H1 (cell line): ENCODE measurements around the gene ATP11A. TPM values are rescaled to one million over a fixed set of nuclear protein-coding genes. Genes with fewer than 3 reads are reported as not detected.

Source experiments
- CTCF ChIA-PET: fragments of 300-600 bp; sonication (Branson Sonifier 250); formaldehyde crosslinking; loops from one replicate; lab custom pipeline; 2021; ENCODE audit not compliant: partially characterized antibody; lab: Charles Lee
- POLR2A ChIA-PET: fragments of 300-600 bp; sonication (Branson Sonifier 250); formaldehyde crosslinking; loops from one replicate; lab custom pipeline; 2021; ENCODE audit warnings: inconsistent platforms; ENCODE audit not compliant: partially characterized antibody; lab: Charles Lee
- DNase-seq, 2 experiments: peaks; one replicate each; pipeline versions ENCODE4 v3.0.0 to v3.0.0-alpha.2; 2010 to 2022; ENCODE audit warnings: low spot score in 2 of 2, low read depth in 1 of 2, mixed read lengths in 1 of 2
- FAIRE-seq: peaks from 2 replicates; lab custom pipeline; 2011; peaks lifted over from hg19 to GRCh38; lab: Jason Lieb, UNC
- H2AFZ ChIP-seq: 2 replicates; pipeline ENCODE4 v1.8.1; 2012; ENCODE audit warnings: low read length, inconsistent platforms
- H2AK5ac ChIP-seq: 2 replicates; pipeline ENCODE4 v1.6.1; 2013; ENCODE audit warnings: low read depth, low read length
- H2BK120ac ChIP-seq: replicated peaks from 2 replicates; pipeline ENCODE3; 2013; ENCODE audit warnings: low read depth, low read length, inconsistent platforms
- H2BK12ac ChIP-seq: 2 replicates; pipeline ENCODE4 v1.6.1; 2013; ENCODE audit warnings: low read depth, low read length
- H2BK15ac ChIP-seq: 2 replicates; pipeline ENCODE4 v1.6.1; 2013; ENCODE audit warnings: low read length
- H2BK20ac ChIP-seq: 2 replicates; pipeline ENCODE4 v1.6.1; 2013; ENCODE audit warnings: low read length
- H2BK5ac ChIP-seq: 2 replicates; pipeline ENCODE4 v1.6.1; 2013; ENCODE audit warnings: low read depth, low read length
- H3K14ac ChIP-seq: 2 replicates; pipeline ENCODE4 v1.6.1; 2013; ENCODE audit warnings: inconsistent platforms; ENCODE audit not compliant: insufficient read length
- H3K18ac ChIP-seq: 2 replicates; pipeline ENCODE4 v1.6.1; 2013; ENCODE audit warnings: low read length; ENCODE audit errors: extremely low read depth
- H3K23ac ChIP-seq: 2 replicates; pipeline ENCODE4 v1.6.1; 2013; ENCODE audit warnings: inconsistent platforms; ENCODE audit not compliant: insufficient read length
- H3K23me2 ChIP-seq: 2 replicates; pipeline ENCODE4 v1.6.1; 2013; ENCODE audit warnings: low read depth, low read length
- H3K27ac ChIP-seq: 2 replicates; pipeline ENCODE4 v1.6.1; 2011; ENCODE audit warnings: low read depth, low read length, inconsistent platforms
- H3K27me3 ChIP-seq, 4 experiments: replicated peaks in 1 of 4; 1 replicate in 1 of 4; 2 replicates in 3 of 4; pipeline versions ENCODE4 v1.6.1 to v1.8.1; 2011 to 2013; ENCODE audit warnings: low read length in 3 of 4, mild to moderate bottlenecking in 3 of 4, inconsistent platforms in 2 of 4, mixed read lengths in 2 of 4, moderate library complexity in 1 of 4; ENCODE audit not compliant: control insufficient read depth in 3 of 4, insufficient read depth in 3 of 4; ENCODE audit errors: extremely low read depth in 1 of 4
- H3K36me3 ChIP-seq, 4 experiments: 2 replicates each; pipeline versions ENCODE4 v1.6.1 to v1.8.1; 2011 to 2013; ENCODE audit warnings: mild to moderate bottlenecking in 4 of 4, low read length in 3 of 4, moderate library complexity in 2 of 4, control low read depth in 1 of 4, inconsistent platforms in 1 of 4; ENCODE audit not compliant: insufficient read depth in 4 of 4, control insufficient read depth in 2 of 4
- H3K4ac ChIP-seq: replicated peaks from 2 replicates; pipeline ENCODE3; 2013; ENCODE audit warnings: low read length, low read depth, mixed read lengths, inconsistent platforms; ENCODE audit not compliant: insufficient read length
- H3K4me1 ChIP-seq, 4 experiments: replicated peaks in 1 of 4; 1 replicate in 1 of 4; 2 replicates in 3 of 4; pipeline versions ENCODE4 v1.6.1 to v1.8.1; 2011 to 2013; ENCODE audit warnings: low read length in 3 of 4, inconsistent platforms in 2 of 4, mixed read lengths in 1 of 4; ENCODE audit not compliant: insufficient read depth in 4 of 4, control insufficient read depth in 3 of 4
- H3K4me2 ChIP-seq, 2 experiments: 2 replicates each; pipeline versions ENCODE4 v1.6.1 to v1.8.1; 2011 to 2013; ENCODE audit warnings: low read depth in 2 of 2, low read length in 2 of 2, control low read depth in 1 of 2, inconsistent platforms in 1 of 2, mild to moderate bottlenecking in 1 of 2; ENCODE audit not compliant: insufficient read depth in 1 of 2
- H3K4me3 ChIP-seq, 4 experiments: fragments of 200-600, 300-600 bp in 1 of 4; sonication (generic), shearing (Covaris generic), sonication (Bioruptor Twin) in 1 of 4; 2 replicates each; pipeline versions ENCODE4 v1.5.1 to v1.8.1; 2011 to 2016; ENCODE audit warnings: low read length in 4 of 4, low read depth in 3 of 4, control low read depth in 2 of 4, inconsistent platforms in 2 of 4, mild to moderate bottlenecking in 2 of 4, mixed read lengths in 1 of 4, moderate library complexity in 1 of 4; ENCODE audit not compliant: insufficient read depth in 2 of 4; ENCODE audit errors: extremely low read depth in 1 of 4
- H3K56ac ChIP-seq: replicated peaks from 2 replicates; pipeline ENCODE3; 2013; ENCODE audit warnings: low read depth, mild to moderate bottlenecking, mixed read lengths, low read length, inconsistent platforms; ENCODE audit not compliant: insufficient read length
- H3K79me1 ChIP-seq: 2 replicates; pipeline ENCODE4 v1.6.1; 2013; ENCODE audit warnings: low read depth, low read length, control low read depth
- H3K79me2 ChIP-seq, 2 experiments: 2 replicates each; pipeline versions ENCODE4 v1.6.1 to v1.8.1; 2012 to 2013; ENCODE audit warnings: low read length in 2 of 2, mild to moderate bottlenecking in 2 of 2, inconsistent platforms in 1 of 2; ENCODE audit not compliant: insufficient read depth in 2 of 2, control insufficient read depth in 1 of 2
- H3K9ac ChIP-seq, 4 experiments: replicated peaks in 1 of 4; 1 replicate in 1 of 4; 2 replicates in 3 of 4; pipeline versions ENCODE4 v1.6.1 to v1.8.1; 2011 to 2013; ENCODE audit warnings: low read depth in 3 of 4, low read length in 3 of 4, control low read depth in 2 of 4, mild to moderate bottlenecking in 2 of 4, moderate library complexity in 2 of 4, inconsistent platforms in 1 of 4; ENCODE audit errors: extremely low read depth in 1 of 4
- H3K9me3 ChIP-seq, 2 experiments: 2 replicates each; pipeline versions ENCODE4 v1.6.1 to v1.8.1; 2012 to 2013; ENCODE audit warnings: mild to moderate bottlenecking in 2 of 2, moderate library complexity in 2 of 2, control low read depth in 1 of 2, inconsistent platforms in 1 of 2, low read depth in 1 of 2, low read length in 1 of 2, mixed read lengths in 1 of 2; ENCODE audit not compliant: insufficient read depth in 2 of 2
- H4K20me1 ChIP-seq, 2 experiments: replicated peaks in 1 of 2; 2 replicates each; pipeline versions ENCODE3 to v1.8.1; 2011 to 2013; ENCODE audit warnings: inconsistent platforms in 2 of 2, low read length in 2 of 2, mild to moderate bottlenecking in 1 of 2; ENCODE audit not compliant: insufficient read depth in 2 of 2, control insufficient read depth in 1 of 2
- H4K5ac ChIP-seq: 2 replicates; pipeline ENCODE4 v1.6.1; 2013; ENCODE audit warnings: low read length, low read depth, mixed read lengths, inconsistent platforms; ENCODE audit not compliant: insufficient read length
- H4K8ac ChIP-seq: 2 replicates; pipeline ENCODE4 v1.8.0; 2013; ENCODE audit warnings: mild to moderate bottlenecking, moderate library complexity, low read length, inconsistent platforms; ENCODE audit not compliant: insufficient read depth; ENCODE audit errors: extremely low read depth
- H4K91ac ChIP-seq: replicated peaks from 2 replicates; pipeline ENCODE3; 2013; ENCODE audit warnings: low read length, mixed read lengths, inconsistent platforms; ENCODE audit not compliant: insufficient read length
- BACH1 ChIP-seq: IDR thresholded peaks from 2 replicates; pipeline ENCODE4 v1.6.1; 2012; ENCODE audit warnings: low read length, improper control_type of control experiment
- BRCA1 ChIP-seq: IDR thresholded peaks from 2 replicates; pipeline ENCODE4 v1.6.1; 2012; ENCODE audit warnings: low read depth, low read length, improper control_type of control experiment
- CBX8 ChIP-seq: fragments of 300-800, 300-1000 bp; sonication (generic); IDR thresholded peaks from 2 replicates; pipeline ENCODE4 v1.7.1; 2016; ENCODE audit warnings: low read depth, low read length, borderline replicate concordance
- CHD1 ChIP-seq: IDR thresholded peaks from 2 replicates; pipeline ENCODE4 v1.6.1; 2012; ENCODE audit warnings: low read depth, low read length, improper control_type of control experiment
- CREB1 ChIP-seq: IDR thresholded peaks from 2 replicates; pipeline ENCODE4 v1.6.1; 2012; ENCODE audit warnings: inconsistent platforms
- CTBP2 ChIP-seq: IDR thresholded peaks from 2 replicates; pipeline ENCODE4 v1.7.0; 2011; ENCODE audit warnings: borderline replicate concordance, mild to moderate bottlenecking, moderate library complexity, mixed read lengths, low read length; ENCODE audit not compliant: insufficient read depth, insufficient read length
- GTF2F1 ChIP-seq: IDR thresholded peaks from 2 replicates; pipeline ENCODE4 v1.6.1; 2012; ENCODE audit warnings: low read depth, low read length, improper control_type of control experiment, borderline replicate concordance
- HDAC6 ChIP-seq: IDR thresholded peaks from one replicate; pipeline ENCODE4 v1.7.1; 2012; ENCODE audit warnings: low read depth, mild to moderate bottlenecking, inconsistent platforms, low read length, moderate library complexity
- POLR2A ChIP-seq, 2 experiments: IDR thresholded peaks; 1 replicate in 1 of 2; 2 replicates in 1 of 2; pipeline ENCODE4 v1.6.1; 2011; ENCODE audit warnings: low read depth in 2 of 2, low read length in 2 of 2, mild to moderate bottlenecking in 2 of 2; ENCODE audit errors: control extremely low read depth in 1 of 2
- RBBP5 ChIP-seq: IDR thresholded peaks from 2 replicates; pipeline ENCODE4 v1.7.1; 2012; ENCODE audit warnings: low read depth, mild to moderate bottlenecking, inconsistent platforms, low read length, moderate library complexity, borderline replicate concordance
- RNF2 ChIP-seq: fragments of 200-900, 300-1000 bp; sonication (generic); IDR thresholded peaks from 2 replicates; pipeline ENCODE4 v1.7.1; 2016; ENCODE audit warnings: borderline replicate concordance, low read depth, mild to moderate bottlenecking, antibody characterized with exemption, low read length; ENCODE audit not compliant: poor library complexity, severe bottlenecking; ENCODE audit errors: missing control alignments
- SP2 ChIP-seq: IDR thresholded peaks from 2 replicates; pipeline ENCODE4 v1.6.1; 2012; ENCODE audit warnings: mild to moderate bottlenecking, low read length, inconsistent platforms
- WGBS, 2 experiments: shearing (Covaris generic) in 1 of 2; methylation state at CpG; one replicate each; pipeline versions ENCODE4 v1.1.6 to v1.1.7; 2013 to 2015; ENCODE audit warnings: low lambda C conversion rate in 2 of 2, mixed read lengths in 2 of 2, inconsistent platforms in 1 of 2, low coverage in 1 of 2, missing lambda C conversion rate in 1 of 2; ENCODE audit not compliant: insufficient replicate concordance in 2 of 2, insufficient coverage in 1 of 2, insufficient read length in 1 of 2; ENCODE audit errors: extremely low coverage in 1 of 2, missing lambda C conversion rate in 1 of 2; 5-methylcytosine and 5-hydroxymethylcytosine counted together
- polyA plus RNA-seq, 7 experiments: library from polyadenylated mRNA; depleted of rRNA in 3 of 7; stranded (reverse) in 5 of 7; unstranded in 2 of 7; fragments of >200 nt in 5 of 7; fragments of 200-250 nt in 2 of 7; gene quantifications; 1 replicate in 5 of 7; 2 replicates in 1 of 7; 4 replicates in 1 of 7; pipeline versions ENCODE4 v1.2.1 to v1.2.3, GENCODE V29; 2011 to 2013; ENCODE audit warnings: missing spikeins in 2 of 7, mixed read lengths in 2 of 7
- total RNA-seq: library from RNA; stranded (reverse); fragmentation: NEBNext Ultra II Directional; extraction: Animal tissue kit (Norgen Biotek cat#: 25700); gene quantifications from 2 replicates; pipeline ENCODE4 v1.2.1, GENCODE V29; 2021

ATP11A gene
- total and polyA plus RNA-seq, 2 of the 8 experiments (the other 6 are each of a cell fraction or from before 2014, with no cell fraction given): 28.8 to 72.9 TPM

DNA sequence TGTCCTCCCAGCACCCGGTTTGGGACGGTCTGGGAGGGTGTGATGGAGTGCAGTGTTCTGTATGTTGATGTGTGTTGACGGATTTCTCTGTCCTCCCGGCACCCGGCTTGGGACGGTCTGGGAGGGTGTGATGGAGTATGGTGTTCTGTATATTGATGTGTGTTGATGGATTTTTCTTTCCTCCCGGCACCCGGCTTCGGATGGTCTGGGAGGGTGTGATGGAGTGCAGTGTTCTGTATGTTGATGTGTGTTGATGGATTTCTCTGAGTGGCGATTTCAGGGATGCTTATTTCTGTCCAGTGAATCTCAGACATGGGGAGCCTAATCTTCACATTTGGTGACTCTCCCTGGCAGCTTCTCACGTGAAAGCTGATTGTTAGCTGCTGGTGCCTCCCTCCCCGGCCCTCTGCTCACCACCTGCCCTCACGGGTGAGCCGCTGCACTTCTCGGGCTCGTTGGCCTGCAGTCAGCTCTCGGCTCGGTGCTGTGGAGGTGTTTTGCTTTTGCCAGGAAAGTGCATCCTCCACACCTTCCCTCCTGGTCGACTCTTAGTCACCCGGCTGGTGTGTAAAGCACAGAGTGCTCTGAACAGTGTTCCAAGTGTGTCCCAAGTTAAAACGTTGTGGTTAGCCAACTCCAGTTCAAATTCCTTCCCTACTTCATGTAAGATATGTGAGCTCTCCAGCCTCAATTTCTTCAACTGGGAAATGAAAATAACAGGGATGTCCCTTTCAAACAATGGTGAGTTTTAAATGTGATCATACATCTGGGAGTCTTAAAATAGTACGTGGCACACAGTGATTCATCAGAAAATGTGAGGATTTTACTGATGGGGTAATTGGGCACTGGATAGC, 54.6 kb downstream of the ATP11A start:
- DNase-seq: no peak
- no peak overlapping the region for H3K23ac ChIP-seq
- CTCF ChIA-PET: interaction anchor here (0.9 to 1.9 kb wide), 4 partner anchors 8 to 130 kb away, joined by 4 to 8 read pairs (median 4); no protein-coding TSS in a partner anchor
- TF ChIP-seq POLR2A (IDR thresholded peaks at IDR 0.05; ENCODE audit: control extremely low read depth in 1 of 2, low read depth in 2 of 2, low read length in 2 of 2) (no peak), BACH1 (no peak), RBBP5 (no peak), CTBP2 (no peak), SP2 (no peak), BRCA1 (no peak), CBX8 (no peak), GTF2F1 (no peak), CHD1 (no peak), CREB1 (no peak), RNF2 (no peak), HDAC6 (no peak)

More for the DNA sequence above, 54.6 kb downstream of the ATP11A start:
- H3K4ac ChIP-seq: no peak overlapping the region
- 79% methylated on average over 22 of the region's 22 CpGs; no CpG with 5 or more reads in 1 of the 2 experiments for WGBS, 2 experiments
- H3K56ac ChIP-seq: no peak overlapping the region
- H3K79me1 ChIP-seq: peaks cover 26% of the 10 kb centered on the region
- peak overlapping the region; percentile 77; the same call in 1 of the 2 replicates for H2BK5ac ChIP-seq
- peaks cover 3 to 15% (median 9%) of the 10 kb centered on the region in 4 experiments; a peak in 5 of 7 replicates for H3K4me1 ChIP-seq
- H3K36me3 ChIP-seq: no peaks in the 10 kb centered on the region
- no peak overlapping the region for H3K9ac ChIP-seq
- peaks cover 4 to 14% of the 10 kb centered on the region in 2 experiments for H4K20me1 ChIP-seq
- no peak overlapping the region for H2AK5ac ChIP-seq
- H3K23me2 ChIP-seq: no peaks in the 10 kb centered on the region
- no peak overlapping the region for H2BK20ac ChIP-seq
- H4K5ac ChIP-seq: no peak overlapping the region
- H3K4me2 ChIP-seq: no peak overlapping the region
- H3K18ac ChIP-seq: peak overlapping the region; percentile 72; the same call in 1 of the 2 replicates
- peaks cover 0 to 91% of the 10 kb centered on the region in 2 experiments; a peak in 3 of 4 replicates for H3K79me2 ChIP-seq
- H3K27ac ChIP-seq: no peak overlapping the region
- FAIRE-seq: peak; percentile 57
- H3K14ac ChIP-seq: no peak overlapping the region
- H3K4me3 ChIP-seq: no peak overlapping the region
- H4K8ac ChIP-seq: no peak overlapping the region
- peak overlapping the region; percentile 34 for H4K91ac ChIP-seq
- H3K9me3 ChIP-seq: no peaks in the 10 kb centered on the region
- POLR2A ChIA-PET: interaction anchor here (0.7 to 1.4 kb wide), 4 partner anchors 9 to 51 kb away, joined by 3 to 4 read pairs (median 3); no protein-coding TSS in a partner anchor
- H2BK120ac ChIP-seq: no peak overlapping the region
- no peak overlapping the region for H2BK12ac ChIP-seq
- H2AFZ ChIP-seq: no peak overlapping the region
- no peaks in the 10 kb centered on the region for H3K27me3 ChIP-seq
- H2BK15ac ChIP-seq: 0 out of 2 replicates have a peak overlapping the region, but pooled peaks have one; percentile 9
